Progenitor cell of endocrine pancreas (in vitro differentiated cells): ENCODE data around the gene ZMYND12. TPM values are rescaled to one million over a fixed set of nuclear protein-coding genes. Genes with fewer than 3 reads are reported as not detected.

Experiments used
- DNase-seq: peaks from one replicate; pipeline ENCODE4 v3.0.0; 2021; ENCODE audit warnings: low spot score; ENCODE audit not compliant: unreplicated experiment
- H3K27ac Mint-ChIP-seq: 2 replicates; pipeline ENCODE4 v1.8.0; 2021; ENCODE audit warnings: mild to moderate bottlenecking, moderate library complexity, mixed read lengths
- H3K27me3 Mint-ChIP-seq: 2 replicates; pipeline ENCODE4 v1.8.0; 2021; ENCODE audit warnings: mixed read lengths
- H3K36me3 Mint-ChIP-seq: 2 replicates; pipeline ENCODE4 v1.8.0; 2022; ENCODE audit warnings: mixed read lengths; ENCODE audit not compliant: insufficient read depth
- H3K4me1 Mint-ChIP-seq: 2 replicates; pipeline ENCODE4 v1.8.0; 2021; ENCODE audit warnings: low read depth, mixed read lengths
- H3K4me3 Mint-ChIP-seq: 2 replicates; pipeline ENCODE4 v1.8.0; 2021; ENCODE audit warnings: low read depth, mild to moderate bottlenecking, moderate library complexity, mixed read lengths
- H3K9me3 Mint-ChIP-seq: 2 replicates; pipeline ENCODE4 v1.8.0; 2021; ENCODE audit warnings: low read depth, mixed read lengths
- CTCF ChIP-seq: fragments of 200-600 bp; sonication (generic); IDR thresholded peaks from one replicate; pipeline ENCODE4 v1.5.0; 2021; ENCODE audit warnings: antibody characterized with exemption, mild to moderate bottlenecking; ENCODE audit not compliant: unreplicated experiment
- total RNA-seq: library from RNA; stranded (reverse); gene quantifications from 2 replicates; pipeline ENCODE4 v1.2.1, GENCODE V29; 2021

Gene ZMYND12
- total RNA-seq, 1 donor from 2014 or later = 2.0 TPM

- Mint-ChIP-seq H3K27ac (no peak overlapping the region), H3K27me3 (no peaks in the 10 kb centered on the region), H3K36me3 (no peaks in the 10 kb centered on the region), H3K4me1 (peaks cover 2% of the 10 kb centered on the region), H3K4me3 (no peak overlapping the region), H3K9me3 (no peaks in the 10 kb centered on the region)
- no peak for DNase-seq
- TF ChIP-seq CTCF = no peak
Measured at GRCh38 chr1:42469727-42470126, 13.9 kb upstream of the ZMYND12 start.

- Mint-ChIP-seq H3K27me3 (no peaks in the 10 kb centered on the region), H3K9me3 (no peaks in the 10 kb centered on the region), H3K27ac (no peak overlapping the region), H3K4me3 (no peak overlapping the region), H3K4me1 (peaks cover 24% of the 10 kb centered on the region), H3K36me3 (no peaks in the 10 kb centered on the region)
- DNase-seq = no peak
- TF ChIP-seq CTCF = no peak
Measured at GRCh38 chr1:42466030-42466429, 10.2 kb upstream of the ZMYND12 start.

- H3K9me3 Mint-ChIP-seq = no peaks in the 10 kb centered on the region
- peaks cover 5% of the 10 kb centered on the region for H3K36me3 Mint-ChIP-seq
- peak overlapping the region; percentile 84 for H3K4me3 Mint-ChIP-seq
- peaks cover 24% of the 10 kb centered on the region for H3K4me1 Mint-ChIP-seq
- TF ChIP-seq CTCF = no peak
- H3K27ac Mint-ChIP-seq = peak overlapping the region; percentile 92
- DNase-seq = no peak
- H3K27me3 Mint-ChIP-seq = no peaks in the 10 kb centered on the region
Measured at GRCh38 chr1:42463921-42464320, 8.1 kb upstream of the ZMYND12 start.

- no peak for TF ChIP-seq CTCF
- Mint-ChIP-seq H3K9me3 (no peaks in the 10 kb centered on the region), H3K27ac (peak within 1 kb of the TSS; percentile 92), H3K36me3 (peaks cover 6% of the 10 kb centered on the region), H3K4me1 (peaks cover 26% of the 10 kb centered on the region), H3K27me3 (no peaks in the 10 kb centered on the region), H3K4me3 (peak within 1 kb of the TSS; percentile 84)
- peak; percentile 88 for DNase-seq
Measured at GRCh38 chr1:42462828-42463763, 7.3 kb upstream of the ZMYND12 start, which contains the start of gene CCDC30. TSS of gene CCDC30 (plus strand) at chr1:42463286. CDS start at chr1:42480552, 17,266 bp downstream.

GRCh38 chr1:42461196-42461595 lies 5.4 kb upstream of the ZMYND12 start:
- H3K9me3 Mint-ChIP-seq = no peaks in the 10 kb centered on the region
- peaks cover 10% of the 10 kb centered on the region for H3K36me3 Mint-ChIP-seq
- H3K4me3 Mint-ChIP-seq = no peak overlapping the region
- no peak for DNase-seq
- no peaks in the 10 kb centered on the region for H3K27me3 Mint-ChIP-seq
- no peak overlapping the region for H3K27ac Mint-ChIP-seq
- peaks cover 37% of the 10 kb centered on the region for H3K4me1 Mint-ChIP-seq
- TF ChIP-seq CTCF = no peak
